ENCODE data around the gene ETHE1.

Gene ETHE1

GRCh38 chr19:43569657-43570056 is 42.7 kb upstream of the ETHE1 start:
- TF ChIP-seq CTCF (IDR thresholded peaks at IDR 0.05) = no peak

GRCh38 chr19:43564800-43565199 is 37.8 kb upstream of the ETHE1 start:
- no peak for TF ChIP-seq CTCF (IDR thresholded peaks at IDR 0.05)

GRCh38 chr19:43563816-43564457 is 36.9 kb upstream of the ETHE1 start:
- no peak for TF ChIP-seq CTCF (IDR thresholded peaks at IDR 0.05)

GRCh38 chr19:43562698-43563241 is 35.8 kb upstream of the ETHE1 start:
- no peak for TF ChIP-seq CTCF (IDR thresholded peaks at IDR 0.05)

- TF ChIP-seq CTCF (IDR thresholded peaks at IDR 0.05) = no peak
Measured at GRCh38 chr19:43562226-43562697, 35.3 kb upstream of the ETHE1 start.

- TF ChIP-seq CTCF (IDR thresholded peaks at IDR 0.05) = no peak
Measured at GRCh38 chr19:43561139-43561970, 34.4 kb upstream of the ETHE1 start.

GRCh38 chr19:43560687-43561086 is 33.7 kb upstream of the ETHE1 start:
- no peak for TF ChIP-seq CTCF (IDR thresholded peaks at IDR 0.05)
